Measurements from ENCODE around the gene SLAMF1. TPM values are rescaled to one million over a fixed set of nuclear protein-coding genes. Genes with fewer than 3 reads are reported as not detected.

The SLAMF1 gene
- total RNA-seq, 1 donor from 2014 or later, result not detected

GRCh38 chr1:160681066-160681890 is 34.4 kb upstream of the SLAMF1 start:
- no peak for DNase-seq (ENCODE audit: extremely low spot score, unreplicated experiment)
- Mint-ChIP-seq H3K4me1 (ENCODE audit: unreplicated experiment) (no peaks in the 10 kb centered on the region), H3K4me3 (ENCODE audit: unreplicated experiment) (no peak overlapping the region), H3K9me3 (ENCODE audit: unreplicated experiment) (no peaks in the 10 kb centered on the region), H3K27ac (ENCODE audit: unreplicated experiment) (no peak overlapping the region), H3K27me3 (ENCODE audit: unreplicated experiment) (peaks cover 8% of the 10 kb centered on the region), H3K36me3 (ENCODE audit: unreplicated experiment) (no peaks in the 10 kb centered on the region)
- peak; percentile 33 for TF ChIP-seq CTCF (IDR thresholded peaks at IDR 0.05)

GRCh38 chr1:160680399-160680798 is 33.6 kb upstream of the SLAMF1 start:
- no peak overlapping the region for H3K27ac Mint-ChIP-seq (ENCODE audit: unreplicated experiment)
- DNase-seq (ENCODE audit: extremely low spot score, unreplicated experiment), result no peak
- H3K27me3 Mint-ChIP-seq (ENCODE audit: unreplicated experiment), result peaks cover 8% of the 10 kb centered on the region
- no peaks in the 10 kb centered on the region for H3K9me3 Mint-ChIP-seq (ENCODE audit: unreplicated experiment)
- H3K36me3 Mint-ChIP-seq (ENCODE audit: unreplicated experiment), result no peaks in the 10 kb centered on the region
- H3K4me3 Mint-ChIP-seq (ENCODE audit: unreplicated experiment), result no peak overlapping the region
- no peak for TF ChIP-seq CTCF (IDR thresholded peaks at IDR 0.05)
- H3K4me1 Mint-ChIP-seq (ENCODE audit: unreplicated experiment), result no peaks in the 10 kb centered on the region

- no peaks in the 10 kb centered on the region for H3K36me3 Mint-ChIP-seq (ENCODE audit: unreplicated experiment)
- H3K9me3 Mint-ChIP-seq (ENCODE audit: unreplicated experiment), result no peaks in the 10 kb centered on the region
- H3K27me3 Mint-ChIP-seq (ENCODE audit: unreplicated experiment), result peaks cover 8% of the 10 kb centered on the region
- no peak overlapping the region for H3K4me3 Mint-ChIP-seq (ENCODE audit: unreplicated experiment)
- no peak overlapping the region for H3K27ac Mint-ChIP-seq (ENCODE audit: unreplicated experiment)
- TF ChIP-seq CTCF (IDR thresholded peaks at IDR 0.05), result no peak
- H3K4me1 Mint-ChIP-seq (ENCODE audit: unreplicated experiment), result no peaks in the 10 kb centered on the region
- DNase-seq (ENCODE audit: extremely low spot score, unreplicated experiment), result no peak
Measured at GRCh38 chr1:160679893-160680292, 33.0 kb upstream of the SLAMF1 start.

- no peaks in the 10 kb centered on the region for H3K9me3 Mint-ChIP-seq (ENCODE audit: unreplicated experiment)
- peaks cover 8% of the 10 kb centered on the region for H3K27me3 Mint-ChIP-seq (ENCODE audit: unreplicated experiment)
- no peak overlapping the region for H3K4me3 Mint-ChIP-seq (ENCODE audit: unreplicated experiment)
- no peak overlapping the region for H3K27ac Mint-ChIP-seq (ENCODE audit: unreplicated experiment)
- no peaks in the 10 kb centered on the region for H3K36me3 Mint-ChIP-seq (ENCODE audit: unreplicated experiment)
- TF ChIP-seq CTCF (IDR thresholded peaks at IDR 0.05), result no peak
- no peaks in the 10 kb centered on the region for H3K4me1 Mint-ChIP-seq (ENCODE audit: unreplicated experiment)
- no peak for DNase-seq (ENCODE audit: extremely low spot score, unreplicated experiment)
Measured at GRCh38 chr1:160676869-160677597, 30.2 kb upstream of the SLAMF1 start.
